NCI-H774 (cell line): Measurements from ENCODE around the gene CABLES2.

Experiments used
- DNase-seq: peaks from one replicate; lab custom pipeline; 2025; lab: John Stamatoyannopoulos, UW

The CABLES2 gene

GRCh38 chr20:62370807-62371587, 36.1 kb downstream of the CABLES2 start:
- no peak for DNase-seq

DNA sequence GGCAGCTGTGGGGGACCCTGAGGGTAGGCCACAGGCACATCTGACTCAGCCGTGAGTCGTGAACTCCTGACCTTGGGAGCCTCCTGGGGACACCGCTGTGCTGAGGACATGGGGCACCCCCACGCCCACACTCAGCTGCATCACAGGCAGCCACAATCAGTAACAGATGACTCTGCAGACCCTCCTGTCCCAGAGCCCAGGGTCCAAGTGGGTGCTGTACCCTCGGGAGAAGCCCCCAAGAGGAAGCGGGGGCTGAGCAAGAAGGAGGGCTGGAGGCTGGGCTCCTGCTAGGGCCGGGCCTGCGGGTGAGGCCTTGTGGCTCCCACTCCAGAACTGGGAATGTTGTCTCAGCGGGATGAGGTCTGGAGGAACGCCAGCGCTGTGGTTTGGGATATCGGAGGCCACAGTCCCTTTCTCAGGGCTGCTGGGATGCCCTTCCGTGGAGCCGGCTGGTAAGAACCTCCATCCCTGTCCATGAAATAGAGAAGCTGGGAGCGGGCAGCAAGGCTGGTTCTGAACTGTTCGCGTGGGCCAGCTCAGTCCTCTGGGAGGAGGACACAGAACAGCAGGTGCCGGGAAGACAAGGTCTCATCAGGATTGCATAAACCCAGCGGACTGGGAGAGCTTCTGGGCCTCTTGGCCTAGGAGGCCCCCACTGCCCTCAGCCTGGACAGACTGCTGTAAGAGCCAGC, 36.8 kb downstream of the CABLES2 start:
- DNase-seq = no peak

GRCh38 chr20:62369815-62370114, 37.3 kb downstream of the CABLES2 start:
- no peak for DNase-seq

- DNase-seq = no peak
Measured at GRCh38 chr20:62368976-62369814, 37.9 kb downstream of the CABLES2 start.

DNA sequence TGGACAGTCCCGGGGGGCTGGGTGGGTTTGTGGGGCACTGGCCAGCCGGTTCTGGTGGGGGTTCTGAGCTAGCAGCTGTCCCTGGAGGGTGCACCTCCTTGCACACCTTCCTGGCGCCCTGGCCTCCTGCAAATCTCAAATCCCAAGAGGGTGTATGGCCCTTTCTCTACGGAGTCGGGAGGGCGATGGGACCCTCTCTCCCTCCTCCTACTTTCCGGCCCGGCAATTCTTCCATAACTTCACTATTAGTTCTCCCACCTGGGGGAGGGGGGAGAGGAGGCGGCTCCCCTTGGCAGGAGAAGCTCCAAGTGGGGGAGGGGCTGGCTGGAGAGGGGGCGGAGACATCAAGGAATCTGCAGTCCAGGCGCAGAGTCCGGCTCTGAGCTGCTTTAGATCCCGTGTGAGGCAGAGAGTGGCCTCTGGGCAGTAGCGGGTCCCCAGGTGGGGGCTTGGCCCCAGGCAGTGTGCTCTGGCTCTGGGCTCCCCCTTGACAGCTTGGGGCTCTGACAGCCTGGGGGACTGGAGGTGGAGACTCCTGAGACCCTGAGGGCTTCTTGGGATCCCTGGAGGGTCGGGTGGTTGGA, 38.6 kb downstream of the CABLES2 start:
- no peak for DNase-seq

DNA sequence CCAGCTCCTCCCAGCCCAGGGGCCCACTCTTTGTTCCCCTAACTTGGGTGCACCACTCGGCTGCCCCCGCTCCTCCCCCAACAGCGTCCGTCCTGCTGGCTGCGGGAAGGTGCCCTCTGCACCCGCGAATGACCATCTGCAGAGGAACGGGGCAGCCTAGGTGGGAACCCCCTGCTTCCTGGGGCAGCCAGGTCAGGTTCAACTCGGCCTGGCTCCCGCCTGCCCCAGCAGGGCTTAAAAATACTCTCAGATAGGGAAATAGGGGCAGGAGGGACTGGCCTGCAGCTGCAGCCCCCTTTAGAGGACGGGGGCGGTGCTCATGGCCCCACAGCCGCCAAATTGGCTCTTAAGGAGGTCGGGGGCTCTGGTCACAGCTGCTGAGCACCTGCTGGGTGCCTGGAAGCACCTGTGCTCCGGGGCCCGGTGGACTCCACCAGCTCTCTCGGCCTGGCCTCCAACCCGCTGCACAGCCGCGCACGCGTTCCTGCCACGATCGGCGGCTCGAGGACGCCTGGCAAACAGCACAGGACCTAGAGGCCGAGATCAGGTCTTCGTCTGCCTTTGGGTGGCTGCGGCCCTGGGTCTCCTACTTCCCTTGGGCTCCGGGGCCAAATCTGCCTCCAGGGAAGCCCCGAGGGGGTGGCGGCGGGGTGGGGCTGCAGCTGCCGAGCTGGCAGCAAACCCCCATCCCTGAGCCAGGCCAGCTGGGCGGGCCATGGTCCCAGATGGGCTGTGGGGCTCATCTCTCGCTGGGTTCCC, 39.3 kb downstream of the CABLES2 start:
- no peak for DNase-seq

- DNase-seq = peak; percentile 23
Measured at GRCh38 chr20:62367136-62367632, 39.9 kb downstream of the CABLES2 start, which contains the start of gene LAMA5. Gene LAMA5, minus strand, starts transcription at chr20:62367312. Its CDS starts 67 bp downstream, at chr20:62367245.

GRCh38 chr20:62366370-62367135, 40.5 kb downstream of the CABLES2 start:
- DNase-seq = no peak

GRCh38 chr20:62365814-62366369, 41.2 kb downstream of the CABLES2 start:
- no peak for DNase-seq

GRCh38 chr20:62364911-62365736, 42.0 kb downstream of the CABLES2 start:
- DNase-seq = no peak

DNA sequence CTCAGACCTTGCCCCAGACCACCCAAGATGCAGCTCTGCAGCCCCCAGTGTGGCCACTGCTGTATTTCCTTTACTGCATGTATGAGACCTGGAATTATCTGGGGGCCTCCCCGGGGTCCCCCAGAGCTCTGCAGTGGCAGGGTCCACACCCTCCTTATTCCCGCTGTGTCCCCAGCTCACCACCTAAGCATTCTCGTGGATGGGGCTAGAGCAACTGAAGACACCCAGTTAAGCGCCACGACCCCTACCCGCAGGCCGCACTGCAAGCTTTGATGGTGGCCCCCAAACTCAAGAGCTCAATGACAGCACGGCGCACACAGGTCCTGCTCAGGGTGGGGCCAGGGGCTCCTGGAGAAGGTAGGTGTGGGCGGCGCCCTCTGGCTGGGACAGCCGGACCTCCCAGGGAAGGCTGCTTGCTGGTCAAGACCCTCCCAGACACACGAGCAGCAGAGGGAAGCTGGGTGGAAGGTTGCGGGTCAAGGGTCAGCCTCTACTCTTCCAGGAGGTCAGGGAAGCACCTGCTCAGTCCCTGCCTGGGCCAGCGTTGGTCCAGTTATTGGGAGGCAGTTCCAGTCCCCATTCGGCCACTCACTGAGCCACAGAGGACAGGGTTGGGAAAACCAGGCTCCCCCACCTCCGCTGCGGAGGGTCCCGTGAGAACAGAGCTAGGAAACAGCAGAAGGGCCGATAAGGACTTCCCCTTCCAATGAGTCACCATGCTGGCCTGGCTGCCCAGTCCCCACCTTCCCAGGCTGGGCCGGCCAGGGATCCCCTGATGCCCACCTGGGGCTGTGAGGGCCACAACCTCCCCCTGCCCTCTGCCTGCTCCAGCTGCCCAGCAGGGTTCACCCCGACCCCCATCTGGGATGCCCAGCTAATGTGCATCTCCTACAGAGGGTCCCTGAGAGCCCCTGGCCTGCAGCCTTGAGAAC, 42.9 kb downstream of the CABLES2 start:
- DNase-seq = no peak

DNA sequence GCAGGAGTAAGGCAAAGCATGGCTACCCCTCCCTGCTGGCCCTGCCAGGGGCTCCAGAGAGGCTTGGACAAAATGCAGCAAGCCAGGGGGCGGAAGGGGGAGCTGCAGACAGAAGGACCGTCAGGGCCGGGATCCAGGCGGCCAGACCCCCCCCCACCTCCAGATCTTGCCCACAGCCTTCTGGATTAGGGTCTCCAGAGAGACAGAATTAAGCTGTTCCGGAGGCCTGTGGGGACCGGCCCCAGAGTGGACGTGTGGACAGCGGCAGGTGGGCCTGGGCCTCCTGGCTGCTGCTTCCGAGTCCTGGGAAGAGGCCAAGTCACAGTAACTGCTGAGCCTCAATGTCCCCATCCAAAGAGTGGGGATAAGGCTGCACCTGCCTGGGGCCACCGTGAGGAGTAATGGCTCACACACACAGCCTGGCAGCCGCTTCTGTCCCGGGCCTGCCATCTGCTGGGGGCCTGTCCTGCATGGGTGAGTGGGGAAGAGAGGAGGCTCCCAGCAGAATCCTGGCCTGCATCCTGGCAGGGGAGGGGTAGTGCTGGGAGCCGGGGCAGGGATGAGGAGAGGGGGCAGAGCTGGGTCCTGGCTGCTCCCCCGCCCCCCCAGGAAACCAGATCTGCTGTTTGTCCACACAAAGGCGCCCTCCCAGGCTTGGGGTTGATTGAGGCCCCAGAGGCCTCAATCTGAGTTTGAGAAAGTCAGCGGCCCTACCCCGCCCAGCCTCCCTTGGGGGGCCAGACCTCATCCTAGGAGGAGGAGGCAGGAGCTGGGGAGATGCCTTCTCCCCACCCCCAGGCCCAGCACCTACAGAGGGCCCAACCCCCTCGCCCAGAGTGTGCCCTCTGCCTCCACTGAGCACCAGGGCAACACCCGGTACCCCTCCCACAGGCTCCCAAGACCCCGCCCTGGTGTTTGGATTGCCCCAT, 43.8 kb downstream of the CABLES2 start:
- DNase-seq = no peak

DNA sequence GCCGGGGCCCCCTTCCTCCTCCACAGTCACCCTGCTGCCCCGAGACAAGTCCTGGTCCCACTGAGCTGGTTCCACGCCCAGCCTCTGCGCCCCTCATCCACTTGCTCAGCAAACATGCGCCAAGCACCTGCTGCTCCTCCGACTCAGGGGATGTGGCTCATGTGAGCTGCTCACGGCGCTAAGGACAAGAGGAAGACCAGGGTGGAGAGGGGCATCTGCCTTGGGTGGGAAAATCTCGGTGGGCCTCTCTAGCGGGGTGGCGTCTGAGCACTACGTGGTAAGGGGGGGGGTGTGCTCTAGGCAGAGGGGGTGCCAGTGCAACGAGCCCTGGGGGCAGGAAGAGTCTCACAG, 44.5 kb downstream of the CABLES2 start:
- no peak for DNase-seq

DNA sequence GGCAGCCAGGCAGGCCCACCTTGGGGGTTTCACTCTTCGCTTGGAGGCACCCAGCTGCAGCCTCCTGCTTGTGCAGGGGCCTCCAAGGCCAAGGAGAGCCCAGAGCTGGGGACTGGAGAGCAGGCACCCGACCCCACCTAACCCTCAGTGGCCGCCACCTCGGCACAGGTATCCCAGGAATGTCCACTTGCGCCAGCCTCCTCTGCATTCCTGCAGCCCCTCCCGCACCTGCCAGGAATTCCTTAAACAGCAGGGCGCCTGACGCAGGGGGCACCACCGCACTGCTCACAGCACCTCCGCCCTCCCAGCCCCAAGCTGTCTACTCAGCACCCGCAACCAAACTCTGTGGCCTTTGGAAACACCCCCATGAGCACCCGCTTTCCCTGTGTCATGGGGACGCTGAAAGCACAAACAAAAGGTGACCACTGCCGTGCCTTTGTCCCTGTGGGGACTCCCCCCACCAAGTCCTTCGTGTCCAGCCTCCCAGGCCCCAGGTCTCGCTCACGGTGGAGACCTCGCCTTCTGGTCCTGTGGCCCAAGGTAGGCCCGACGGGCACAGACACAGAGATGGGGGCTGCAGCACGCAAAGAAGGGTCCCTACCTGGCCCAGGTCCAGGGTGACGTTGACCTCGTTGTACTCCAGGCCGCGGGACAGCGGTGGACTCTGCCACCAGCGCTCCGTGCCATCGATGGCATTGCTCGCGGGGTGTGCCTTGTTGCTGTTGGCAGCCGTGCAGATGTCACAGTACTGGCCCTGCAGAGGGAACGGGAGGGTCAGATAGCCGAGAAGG, 45.1 kb downstream of the CABLES2 start:
- no peak for DNase-seq

DNA sequence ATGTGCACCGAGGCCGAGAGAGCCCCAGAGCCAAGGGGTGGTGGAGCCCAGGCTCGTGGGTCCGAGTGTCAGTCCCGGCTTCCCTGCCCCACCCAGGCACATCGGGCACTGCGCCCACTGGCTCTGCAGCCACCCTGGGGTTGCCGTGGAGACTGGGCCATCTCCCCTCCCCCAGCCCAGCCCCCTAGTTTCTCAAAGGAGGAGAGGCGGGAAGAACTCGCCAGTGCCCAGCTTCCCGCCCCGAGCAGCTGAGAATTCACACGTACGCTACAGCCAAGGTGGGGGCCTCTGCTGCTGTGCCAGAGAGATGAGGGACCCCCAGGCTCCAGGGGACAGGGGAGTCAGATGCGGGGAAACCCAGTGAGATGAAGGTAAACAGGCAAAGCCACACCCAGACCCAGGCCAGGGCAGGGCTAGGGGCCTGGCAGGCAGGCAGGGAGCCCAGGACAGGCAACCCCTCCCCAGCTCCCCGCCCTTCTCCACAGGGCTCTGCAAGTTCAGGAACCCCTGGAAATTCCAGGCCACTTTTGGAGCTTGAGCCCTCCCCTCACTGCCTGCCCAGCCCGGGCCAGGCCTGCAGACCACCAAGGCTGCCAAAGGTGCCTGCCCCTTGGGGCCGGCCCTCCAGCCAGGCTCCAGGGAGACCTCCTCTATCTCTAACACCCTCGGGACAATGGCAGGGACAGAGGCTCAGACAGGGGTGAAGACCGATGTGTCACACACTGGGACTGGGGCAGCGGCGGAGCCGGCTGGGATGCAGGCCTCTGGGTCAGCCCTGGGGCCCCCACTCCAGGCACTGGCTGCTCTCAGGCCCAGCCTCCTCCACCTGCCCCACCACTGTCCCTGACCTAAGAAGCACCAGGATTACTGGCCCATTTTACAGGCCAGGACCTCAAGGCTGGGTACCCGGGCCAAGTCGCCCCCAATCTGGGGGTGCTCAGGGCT, 46.0 kb downstream of the CABLES2 start:
- no peak for DNase-seq
